GM18499 (cell line): Measurements from ENCODE around the gene METTL6.
"Not testable (repeated sequence)": the region's sequence is repeated elsewhere in the genome, so short reads cannot be mapped to it uniquely, and the experiment has no call there.

Experiments used
- ATAC-seq: cut with Tn5 transposase; IDR thresholded peaks from one replicate; pipeline ENCODE4 v1.9.1; 2021; ENCODE audit warnings: moderate number of reproducible peaks; ENCODE audit not compliant: insufficient read depth, unreplicated experiment

The METTL6 gene

DNA sequence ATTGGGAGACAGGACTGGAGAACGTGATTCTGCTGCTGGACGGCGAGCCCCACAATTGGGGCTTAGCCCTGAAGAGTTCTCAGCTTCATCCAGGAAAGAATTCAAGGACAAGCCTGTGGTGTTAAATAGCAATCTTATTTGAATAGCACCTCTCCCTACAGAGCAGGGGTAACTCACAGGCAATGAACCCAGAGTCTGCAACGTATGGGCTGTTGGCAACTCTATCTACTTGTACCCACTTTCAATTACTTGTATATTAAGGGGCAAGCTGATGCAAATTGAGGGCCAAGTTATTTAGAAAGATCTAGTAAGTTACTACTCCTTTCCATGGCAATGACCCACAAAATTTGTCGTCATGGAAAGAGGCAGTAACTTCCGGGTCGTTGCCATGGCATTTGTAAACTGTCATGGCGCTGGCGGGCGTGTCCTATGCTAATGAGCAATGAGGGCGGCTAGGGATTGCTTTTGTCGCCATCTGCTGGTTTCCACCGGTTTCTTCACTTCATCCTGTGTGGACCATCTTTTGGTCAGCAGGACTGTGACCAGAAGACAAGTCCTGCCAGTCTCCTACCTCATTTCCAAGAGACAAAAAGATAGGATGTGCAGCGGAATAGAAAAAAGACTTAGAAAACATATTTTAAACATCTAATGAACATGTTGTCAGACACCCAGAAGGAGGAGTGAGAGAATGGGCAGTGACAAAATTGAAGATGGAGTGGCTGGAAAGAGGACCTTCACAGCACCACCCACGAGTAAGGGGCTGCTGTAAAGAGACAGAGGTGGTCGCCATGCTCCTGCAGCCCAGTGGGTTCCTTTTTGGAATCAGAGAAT, 49.2 kb downstream of the METTL6 start:
- peak; percentile 85 for ATAC-seq

DNA sequence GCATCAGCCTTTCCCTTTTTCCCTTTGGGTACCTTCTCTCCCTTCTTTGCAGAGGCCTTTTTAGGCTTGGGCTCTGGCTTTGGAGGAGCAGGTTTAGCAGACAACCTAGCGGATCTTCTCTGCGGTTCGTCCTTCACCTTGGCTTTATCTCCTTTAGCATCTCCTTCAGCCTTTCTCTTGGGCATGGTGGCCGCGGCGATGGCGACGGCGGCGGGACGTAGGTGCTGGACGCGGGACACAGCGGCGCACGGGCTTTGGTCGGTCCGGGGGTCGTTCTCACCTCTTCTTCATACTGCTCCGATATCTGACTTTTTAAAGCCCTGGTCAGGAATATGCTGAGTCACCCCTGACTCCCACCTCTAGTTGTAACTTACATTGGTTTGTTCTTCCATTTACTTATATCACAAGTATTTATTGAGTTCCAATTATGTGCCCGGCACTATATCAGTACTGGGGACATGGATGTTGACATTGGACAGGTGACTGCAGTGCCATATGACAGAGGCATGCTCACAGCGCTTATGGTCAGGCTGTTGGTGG, 51.8 kb downstream of the METTL6 start:
- no peak for ATAC-seq

DNA sequence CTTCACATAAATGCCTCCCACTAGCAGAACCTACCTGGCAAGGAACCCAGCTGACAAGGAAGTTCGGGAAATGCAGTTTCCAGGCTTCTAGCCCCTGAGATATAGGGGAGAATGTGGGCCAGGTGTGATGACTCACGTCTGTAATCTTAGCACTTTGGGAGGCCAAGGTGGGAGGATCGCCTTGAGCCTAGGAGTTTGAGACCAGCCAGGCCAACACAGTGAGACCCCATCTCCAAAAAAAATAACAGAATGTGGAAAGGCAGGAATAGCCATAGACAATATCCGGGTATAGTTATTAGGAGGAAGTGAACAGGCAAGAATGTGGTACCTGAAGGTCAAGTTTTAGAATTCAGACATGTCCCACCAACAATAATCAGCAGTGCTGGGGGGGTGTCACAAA, 54.4 kb downstream of the METTL6 start:
- no peak for ATAC-seq

DNA sequence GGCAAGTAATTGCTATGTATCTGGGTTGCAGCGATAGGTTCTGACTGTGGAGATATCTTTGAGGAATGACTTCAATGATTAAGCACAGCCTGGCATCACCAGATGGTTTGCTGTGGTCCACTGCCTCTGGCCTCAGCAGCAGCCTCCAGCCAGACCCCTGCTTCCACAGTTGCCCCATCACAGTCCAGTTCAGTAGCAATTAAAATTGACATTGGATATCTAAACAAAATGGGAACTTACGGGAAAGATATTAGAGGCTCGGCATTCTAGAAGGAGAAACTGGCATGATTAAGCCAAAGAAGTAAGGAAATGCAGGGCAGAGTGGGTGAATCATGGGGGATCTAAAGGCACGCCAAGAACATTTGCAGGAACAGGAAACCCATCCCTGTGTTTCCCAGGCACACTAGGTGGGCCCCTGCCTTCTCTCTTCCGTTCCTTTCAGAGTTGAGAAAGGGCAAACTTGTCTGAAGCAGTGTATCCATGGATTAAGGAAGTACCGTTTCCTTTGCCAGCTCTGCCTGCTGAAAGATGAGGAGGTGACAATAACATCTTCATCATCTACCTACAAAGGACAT, 58.7 kb downstream of the METTL6 start:
- ATAC-seq = no peak

DNA sequence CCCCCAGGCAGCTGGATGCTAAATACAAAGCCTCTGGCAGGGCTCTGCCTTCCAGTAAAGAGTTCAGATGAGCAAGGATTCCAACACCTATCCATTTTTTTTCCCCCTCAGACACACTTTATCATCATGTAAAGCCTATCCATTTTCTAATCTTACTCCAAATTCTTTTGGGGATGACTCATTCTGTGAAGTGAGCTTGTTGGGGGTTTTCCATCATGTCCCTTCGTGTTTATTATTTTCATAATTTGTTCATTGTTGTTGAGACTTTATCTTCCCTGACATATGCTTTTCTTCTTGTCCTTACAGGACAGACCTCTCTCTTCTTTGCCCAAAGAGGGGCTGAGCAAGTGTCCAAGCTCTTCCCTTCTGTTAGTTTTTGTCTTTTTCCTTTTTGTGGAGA, 60.3 kb downstream of the METTL6 start:
- ATAC-seq = no peak

DNA sequence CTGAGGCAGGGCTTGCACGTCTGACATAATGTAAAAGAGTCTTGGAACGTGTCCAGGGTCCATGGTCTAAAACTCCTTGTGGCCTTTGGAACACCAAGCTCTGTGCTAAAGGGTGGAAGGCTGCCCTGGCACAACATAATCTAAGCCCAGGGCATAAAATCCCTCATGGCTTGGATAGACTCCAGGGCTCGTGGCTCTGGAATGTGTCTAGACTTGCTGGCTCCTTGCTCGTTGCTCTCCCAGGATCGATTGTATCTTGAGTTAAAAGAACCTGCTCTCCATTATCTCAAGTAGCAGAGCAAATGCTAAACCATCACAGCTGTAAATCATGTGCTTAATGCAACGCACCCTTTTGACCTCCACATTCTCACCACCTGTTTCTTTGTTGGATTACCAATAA, 63.3 kb downstream of the METTL6 start:
- not testable (repeated sequence) for ATAC-seq

DNA sequence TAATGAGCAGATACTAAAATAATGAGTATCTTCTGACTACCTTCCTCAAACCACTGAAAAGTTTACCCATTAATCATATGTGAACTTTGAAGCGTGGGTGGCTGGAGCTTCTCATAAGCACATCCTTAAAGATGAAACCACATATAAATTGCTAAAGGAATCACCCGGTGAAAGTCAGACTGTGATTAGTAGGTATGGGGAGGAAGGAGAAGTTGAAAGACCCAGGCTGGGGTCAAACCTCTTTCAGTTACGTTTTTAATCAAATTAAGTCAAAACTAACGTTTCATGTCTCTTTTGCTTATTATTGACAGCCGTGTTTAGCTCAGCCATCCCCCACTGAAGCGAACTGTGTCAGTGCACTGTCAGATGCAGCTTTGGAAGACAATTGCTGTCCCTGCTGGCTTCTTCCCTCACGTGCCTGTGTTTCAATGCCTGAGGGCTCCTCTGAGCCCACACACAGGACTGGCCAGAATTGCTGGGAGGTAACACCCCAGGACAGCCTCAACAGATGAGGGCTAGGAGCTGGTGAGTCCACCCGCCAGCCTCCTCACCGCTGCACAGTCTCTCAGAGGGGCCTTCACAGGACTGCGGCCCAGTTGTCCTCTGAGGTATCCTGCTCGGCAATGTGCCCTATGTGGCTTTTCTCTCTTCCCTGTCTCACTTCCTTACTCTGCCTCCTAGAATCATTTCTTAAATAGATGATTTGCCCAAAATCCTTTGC, 65.7 kb downstream of the METTL6 start:
- ATAC-seq = peak; percentile 71

DNA sequence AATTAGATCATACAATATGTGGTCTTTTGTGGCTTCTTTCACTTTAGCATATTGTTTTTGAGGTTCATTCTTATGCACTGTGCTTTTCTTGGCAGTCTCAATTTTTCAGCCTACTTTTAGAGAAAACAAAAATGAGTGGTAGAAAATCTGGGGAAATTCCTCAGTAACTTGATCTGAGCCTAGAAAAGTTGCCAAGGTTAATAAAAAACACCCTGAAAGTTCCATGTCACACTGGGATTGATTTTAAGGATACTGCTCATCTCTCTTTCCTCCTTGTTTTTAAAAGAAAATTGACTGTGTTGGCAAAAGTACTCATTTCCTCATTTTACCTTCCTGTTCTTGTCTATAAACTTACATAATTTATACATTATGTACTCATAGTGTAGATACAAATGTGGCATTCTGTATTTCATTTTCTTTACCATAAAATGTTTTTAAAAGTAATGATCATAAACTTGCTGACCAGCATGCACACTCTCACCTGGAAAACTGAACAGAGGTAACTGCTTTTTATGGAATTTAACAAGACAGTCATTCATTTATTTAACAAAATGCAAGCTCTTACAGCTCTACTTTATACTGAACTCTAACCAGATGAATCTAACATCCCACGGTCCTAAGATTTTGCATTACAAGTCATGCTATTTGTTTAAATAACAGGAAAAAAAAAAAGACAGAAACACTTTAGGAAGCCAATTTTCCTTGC, 66.4 kb downstream of the METTL6 start:
- ATAC-seq = no peak
